Ascending aorta (tissue), 2 donors: ENCODE results near the gene HSPA4. TPM values are rescaled to one million over a fixed set of nuclear protein-coding genes. Genes with fewer than 3 reads are reported as not detected.

Experiments
- DNase-seq, 2 donors: peaks; one replicate each; pipeline ENCODE4 v3.0.0-alpha.2; 2019; ENCODE audit warnings: low spot score in 2 of 2
- H3K27ac ChIP-seq, 2 donors: fragments of 200-600 bp; sonication (generic); one replicate each; pipeline ENCODE4 v1.5.1; 2016 to 2017; ENCODE audit warnings: mild to moderate bottlenecking in 1 of 2
- H3K27me3 ChIP-seq: fragments of 200-600 bp; sonication (generic); one replicate; pipeline ENCODE4 v1.5.1; 2017
- H3K36me3 ChIP-seq, 2 donors: fragments of 200-600 bp; sonication (generic); one replicate each; pipeline ENCODE4 v1.5.1; 2016
- H3K4me1 ChIP-seq, 2 donors: fragments of 200-600 bp; sonication (generic); one replicate each; pipeline ENCODE4 v1.5.1; 2016 to 2017; ENCODE audit warnings: mild to moderate bottlenecking in 1 of 2
- H3K4me3 ChIP-seq, 2 donors: fragments of 200-600 bp; sonication (generic); one replicate each; pipeline ENCODE4 v1.5.1; 2016 to 2017; ENCODE audit warnings: mild to moderate bottlenecking in 1 of 2
- H3K9me3 ChIP-seq, 2 donors: fragments of 200-600 bp; sonication (generic); one replicate each; pipeline ENCODE4 v1.5.1; 2016
- intact Hi-C: fragments of 100-400 bp; cut with DNase I; formaldehyde crosslinking; loops from one replicate; pipeline ENCODE4 v1.15.1; 2023
- total RNA-seq: library from RNA; depleted of rRNA; stranded (reverse); fragments of >200 nt; gene quantifications from one replicate; pipeline ENCODE4 v1.1.0, GENCODE V29; 2016
- TF ChIP-seq, protein P1 (sequence below), 3 experiments: fragments of 200-600 bp in 2 of 3; fragments of 450-650 bp in 1 of 3; sonication (generic) in 2 of 3; IDR thresholded peaks; one replicate each; pipeline ENCODE4 v1.5.1; 2016 to 2019; ENCODE audit warnings: antibody characterized with exemption in 3 of 3, mild to moderate bottlenecking in 1 of 3, moderate library complexity in 1 of 3

Gene HSPA4
- total RNA-seq, 1 donor from 2014 or later = 16.2 TPM

DNA sequence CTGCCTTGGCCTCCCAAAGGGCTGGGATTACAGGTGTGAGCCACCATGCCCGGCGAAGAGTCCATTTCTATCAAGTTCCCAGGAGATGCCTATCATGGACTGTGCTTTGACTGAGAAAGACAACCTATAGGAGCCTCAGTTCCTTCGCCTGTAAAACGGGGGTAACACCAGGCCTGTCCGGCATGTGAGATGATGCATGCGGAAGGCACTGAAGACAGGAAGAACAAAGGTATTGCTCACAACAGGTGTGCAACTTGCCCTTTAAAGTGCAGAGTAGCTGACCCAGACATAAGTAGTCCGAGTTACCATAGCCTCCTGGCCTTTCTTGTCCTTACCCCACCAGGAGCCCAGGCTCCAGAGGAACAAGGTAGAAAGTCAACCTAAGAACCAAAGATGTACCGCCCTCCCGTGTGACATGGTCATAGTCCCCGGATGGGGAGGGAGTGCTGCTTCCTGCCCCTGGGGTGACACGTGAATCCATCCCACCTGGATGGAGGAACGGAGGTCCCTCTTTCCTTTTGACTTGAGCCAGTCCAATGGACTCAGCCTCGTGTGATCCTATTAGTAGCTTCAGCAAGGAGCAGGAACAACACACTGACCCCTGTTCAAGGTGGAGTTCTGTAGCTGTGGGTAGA is 60.3 kb downstream of the HSPA4 start:
- H3K36me3 ChIP-seq = no peaks in the 10 kb centered on the region
- peaks cover 0 to 20% of the 10 kb centered on the region in 2 donors for H3K4me1 ChIP-seq
- TF ChIP-seq, protein P1, sequence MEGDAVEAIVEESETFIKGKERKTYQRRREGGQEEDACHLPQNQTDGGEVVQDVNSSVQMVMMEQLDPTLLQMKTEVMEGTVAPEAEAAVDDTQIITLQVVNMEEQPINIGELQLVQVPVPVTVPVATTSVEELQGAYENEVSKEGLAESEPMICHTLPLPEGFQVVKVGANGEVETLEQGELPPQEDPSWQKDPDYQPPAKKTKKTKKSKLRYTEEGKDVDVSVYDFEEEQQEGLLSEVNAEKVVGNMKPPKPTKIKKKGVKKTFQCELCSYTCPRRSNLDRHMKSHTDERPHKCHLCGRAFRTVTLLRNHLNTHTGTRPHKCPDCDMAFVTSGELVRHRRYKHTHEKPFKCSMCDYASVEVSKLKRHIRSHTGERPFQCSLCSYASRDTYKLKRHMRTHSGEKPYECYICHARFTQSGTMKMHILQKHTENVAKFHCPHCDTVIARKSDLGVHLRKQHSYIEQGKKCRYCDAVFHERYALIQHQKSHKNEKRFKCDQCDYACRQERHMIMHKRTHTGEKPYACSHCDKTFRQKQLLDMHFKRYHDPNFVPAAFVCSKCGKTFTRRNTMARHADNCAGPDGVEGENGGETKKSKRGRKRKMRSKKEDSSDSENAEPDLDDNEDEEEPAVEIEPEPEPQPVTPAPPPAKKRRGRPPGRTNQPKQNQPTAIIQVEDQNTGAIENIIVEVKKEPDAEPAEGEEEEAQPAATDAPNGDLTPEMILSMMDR (IDR thresholded peaks at IDR 0.05) = no peak
- intact Hi-C loops = loop anchor here (5.0 to 10.0 kb wide), 4 partner anchors 133 to 835 kb away; partner anchors contain the start of gene FSTL4
- H3K27ac ChIP-seq = no peak overlapping the region
- DNase-seq = no peak
- no peak overlapping the region for H3K4me3 ChIP-seq
- no peaks in the 10 kb centered on the region for H3K9me3 ChIP-seq
- H3K27me3 ChIP-seq = no peaks in the 10 kb centered on the region

DNA sequence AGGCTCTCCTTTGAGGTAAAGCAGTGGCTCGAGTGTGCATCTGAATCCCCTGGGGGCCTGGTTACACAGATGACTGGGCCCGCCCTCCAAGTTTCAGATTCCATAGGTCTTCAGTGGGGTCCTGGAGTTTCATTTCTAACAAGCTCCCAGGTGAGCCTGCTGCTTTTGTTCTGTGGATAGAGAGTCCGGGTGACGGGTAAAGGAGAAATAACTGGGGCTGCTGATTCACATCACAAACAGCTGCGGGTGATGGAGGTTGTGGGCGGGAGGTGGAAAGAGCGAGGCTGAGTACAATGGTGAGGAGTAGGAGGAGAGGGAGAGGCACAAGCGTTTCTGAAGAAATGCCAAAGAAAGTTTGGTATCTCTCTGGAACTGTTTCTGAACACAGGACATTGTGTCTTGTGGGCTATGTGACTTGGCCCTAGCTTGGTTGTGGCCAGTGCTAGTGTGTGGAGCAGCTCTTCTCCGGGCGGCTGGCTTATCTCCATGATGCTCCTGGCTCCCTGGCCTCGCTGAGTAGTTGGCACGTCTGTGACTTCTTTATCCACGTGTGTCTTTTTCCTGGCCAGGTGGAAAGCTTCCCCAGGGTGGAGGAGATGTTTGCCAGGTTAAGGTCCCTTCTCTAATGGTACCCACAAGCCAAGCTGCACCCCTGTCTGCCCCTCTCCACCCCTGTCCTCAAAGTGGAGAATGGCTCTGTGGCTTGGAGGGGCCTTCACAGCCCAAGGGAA is 61.7 kb downstream of the HSPA4 start:
- Histone ChIP-seq H3K4me1 (peaks cover 0 to 20% of the 10 kb centered on the region in 2 donors), H3K4me3 (no peak overlapping the region), H3K27me3 (no peaks in the 10 kb centered on the region), H3K9me3 (no peaks in the 10 kb centered on the region), H3K36me3 (no peaks in the 10 kb centered on the region), H3K27ac (no peak overlapping the region)
- TF ChIP-seq, protein P1 (IDR thresholded peaks at IDR 0.05) = no peak
- intact Hi-C loops = loop anchor here (5.0 to 10.0 kb wide), 4 partner anchors 131 to 834 kb away; partner anchors contain the start of gene FSTL4
- no peak for DNase-seq

DNA sequence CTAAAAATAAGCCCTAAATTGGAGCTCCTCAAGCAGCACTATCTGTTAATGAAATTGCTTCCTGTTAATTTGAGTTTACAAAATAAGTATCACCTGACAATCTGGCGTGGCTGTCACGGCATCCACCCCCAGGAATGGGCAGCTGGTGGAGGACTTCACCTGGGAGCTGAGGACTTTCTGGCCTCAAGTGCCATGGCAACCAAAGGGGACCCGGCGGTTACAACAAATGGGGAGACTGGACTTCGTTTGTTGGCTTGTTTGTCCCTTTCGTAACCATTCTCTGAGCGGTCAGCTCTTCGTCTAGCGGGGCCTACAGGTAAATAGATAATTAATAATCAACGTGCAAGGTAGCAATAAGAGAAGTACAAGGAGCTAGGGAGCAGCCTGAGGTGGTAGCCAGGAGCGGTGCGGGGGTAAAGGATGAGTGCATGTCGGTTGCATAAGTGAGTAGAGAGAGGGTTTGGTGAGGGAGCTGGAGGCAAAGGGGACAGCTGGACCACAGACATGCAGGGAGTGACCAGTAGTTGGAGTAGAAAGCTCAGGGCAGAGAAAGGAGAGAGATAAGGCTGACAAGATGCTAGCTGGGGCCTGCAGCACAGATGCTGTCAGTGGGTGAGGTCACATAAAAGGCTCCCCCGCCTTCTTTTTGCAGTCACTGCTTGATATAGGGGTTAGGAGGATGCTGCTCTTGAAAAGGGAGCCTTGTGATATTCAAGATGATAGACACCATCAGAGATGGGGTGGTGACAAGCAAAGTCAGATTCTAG is 62.5 kb downstream of the HSPA4 start:
- H3K36me3 ChIP-seq = no peaks in the 10 kb centered on the region
- no peaks in the 10 kb centered on the region for H3K27me3 ChIP-seq
- no peak overlapping the region for H3K27ac ChIP-seq
- TF ChIP-seq, protein P1 (IDR thresholded peaks at IDR 0.05) = no peak
- intact Hi-C loops = loop anchor here (5.0 to 10.0 kb wide), 4 partner anchors 130 to 833 kb away; partner anchors contain the start of gene FSTL4
- H3K4me1 ChIP-seq = peaks cover 0 to 22% of the 10 kb centered on the region in 2 donors
- H3K4me3 ChIP-seq = no peak overlapping the region
- H3K9me3 ChIP-seq = no peaks in the 10 kb centered on the region
- no peak for DNase-seq

DNA sequence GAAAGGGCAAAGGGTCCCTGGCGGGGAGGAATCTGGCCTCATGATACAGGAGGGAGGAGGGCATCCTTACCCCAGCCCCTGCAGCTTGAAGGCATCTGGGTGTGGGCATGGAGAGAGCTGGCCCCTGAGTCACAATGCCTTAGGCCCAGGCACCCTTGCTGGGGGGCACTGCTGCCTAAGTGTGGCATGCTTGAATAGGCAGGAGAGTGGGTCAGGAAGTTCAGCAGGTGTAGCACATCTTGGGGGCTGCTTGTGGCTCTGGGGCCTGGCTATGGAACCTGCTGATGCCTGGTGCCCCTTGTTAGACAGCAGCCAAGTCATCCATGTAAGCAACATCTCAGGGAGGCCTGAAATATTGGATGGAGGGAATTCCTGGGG is 63.1 kb downstream of the HSPA4 start:
- TF ChIP-seq, protein P1 (IDR thresholded peaks at IDR 0.05) = no peak
- Histone ChIP-seq H3K4me1 (peaks cover 0 to 25% of the 10 kb centered on the region in 2 donors), H3K9me3 (no peaks in the 10 kb centered on the region), H3K36me3 (no peaks in the 10 kb centered on the region), H3K27me3 (no peaks in the 10 kb centered on the region), H3K4me3 (no peak overlapping the region), H3K27ac (no peak overlapping the region)
- intact Hi-C loops = loop anchor here (5.0 to 10.0 kb wide), 4 partner anchors 130 to 832 kb away; partner anchors contain the start of gene FSTL4
- peak in 1 of 2 donors; percentile 38 for DNase-seq

DNA sequence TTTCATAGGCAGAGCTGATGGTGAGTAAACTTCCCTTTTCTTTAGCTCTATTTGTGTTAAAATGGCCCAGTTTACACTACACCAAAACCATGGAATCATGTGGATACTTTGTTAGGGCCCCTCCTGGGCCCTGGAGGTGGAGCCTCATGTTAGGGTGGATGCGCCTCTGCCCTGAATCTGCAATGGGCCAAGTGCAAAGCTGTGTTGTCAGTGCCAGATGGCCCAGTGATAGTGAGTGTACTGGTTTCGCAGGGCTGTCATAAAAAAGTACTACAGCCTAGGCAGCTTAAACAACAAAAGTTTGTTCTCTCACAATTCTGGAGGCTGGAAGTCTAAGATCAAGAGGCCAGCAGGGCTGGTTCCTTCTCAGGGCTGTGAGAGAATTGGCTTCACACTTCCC is 64.8 kb downstream of the HSPA4 start:
- TF ChIP-seq, protein P1 (IDR thresholded peaks at IDR 0.05) = no peak
- intact Hi-C loops = loop anchor here (10.0 kb wide), 2 partner anchors 128 to 498 kb away; partner anchors contain the start of gene FSTL4

More for the DNA sequence above, 64.8 kb downstream of the HSPA4 start:
- Histone ChIP-seq H3K9me3 (no peaks in the 10 kb centered on the region), H3K4me1 (peaks cover 0 to 11% of the 10 kb centered on the region in 2 donors), H3K4me3 (no peak overlapping the region), H3K27me3 (no peaks in the 10 kb centered on the region), H3K36me3 (no peaks in the 10 kb centered on the region), H3K27ac (no peak overlapping the region)
- DNase-seq = peak in 1 of 2 donors; percentile 31
